GM18505 (cell line): ENCODE results near the gene ZNF326.
A peak's percentile ranks its signal among the peaks of the same experiment; 100 is the strongest.

Experiments used
- ATAC-seq: cut with Tn5 transposase; IDR thresholded peaks from one replicate; pipeline ENCODE4 v1.9.1; 2021; ENCODE audit not compliant: unreplicated experiment
- POLR2A ChIP-seq: IDR thresholded peaks from 4 replicates; pipeline ENCODE4 v1.6.1; 2011; ENCODE audit warnings: borderline replicate concordance; ENCODE audit not compliant: insufficient read depth, insufficient read length; ENCODE audit errors: extremely low read depth

Gene ZNF326, protein sequence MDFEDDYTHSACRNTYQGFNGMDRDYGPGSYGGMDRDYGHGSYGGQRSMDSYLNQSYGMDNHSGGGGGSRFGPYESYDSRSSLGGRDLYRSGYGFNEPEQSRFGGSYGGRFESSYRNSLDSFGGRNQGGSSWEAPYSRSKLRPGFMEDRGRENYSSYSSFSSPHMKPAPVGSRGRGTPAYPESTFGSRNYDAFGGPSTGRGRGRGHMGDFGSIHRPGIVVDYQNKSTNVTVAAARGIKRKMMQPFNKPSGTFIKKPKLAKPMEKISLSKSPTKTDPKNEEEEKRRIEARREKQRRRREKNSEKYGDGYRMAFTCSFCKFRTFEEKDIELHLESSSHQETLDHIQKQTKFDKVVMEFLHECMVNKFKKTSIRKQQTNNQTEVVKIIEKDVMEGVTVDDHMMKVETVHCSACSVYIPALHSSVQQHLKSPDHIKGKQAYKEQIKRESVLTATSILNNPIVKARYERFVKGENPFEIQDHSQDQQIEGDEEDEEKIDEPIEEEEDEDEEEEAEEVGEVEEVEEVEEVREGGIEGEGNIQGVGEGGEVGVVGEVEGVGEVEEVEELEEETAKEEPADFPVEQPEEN

DNA sequence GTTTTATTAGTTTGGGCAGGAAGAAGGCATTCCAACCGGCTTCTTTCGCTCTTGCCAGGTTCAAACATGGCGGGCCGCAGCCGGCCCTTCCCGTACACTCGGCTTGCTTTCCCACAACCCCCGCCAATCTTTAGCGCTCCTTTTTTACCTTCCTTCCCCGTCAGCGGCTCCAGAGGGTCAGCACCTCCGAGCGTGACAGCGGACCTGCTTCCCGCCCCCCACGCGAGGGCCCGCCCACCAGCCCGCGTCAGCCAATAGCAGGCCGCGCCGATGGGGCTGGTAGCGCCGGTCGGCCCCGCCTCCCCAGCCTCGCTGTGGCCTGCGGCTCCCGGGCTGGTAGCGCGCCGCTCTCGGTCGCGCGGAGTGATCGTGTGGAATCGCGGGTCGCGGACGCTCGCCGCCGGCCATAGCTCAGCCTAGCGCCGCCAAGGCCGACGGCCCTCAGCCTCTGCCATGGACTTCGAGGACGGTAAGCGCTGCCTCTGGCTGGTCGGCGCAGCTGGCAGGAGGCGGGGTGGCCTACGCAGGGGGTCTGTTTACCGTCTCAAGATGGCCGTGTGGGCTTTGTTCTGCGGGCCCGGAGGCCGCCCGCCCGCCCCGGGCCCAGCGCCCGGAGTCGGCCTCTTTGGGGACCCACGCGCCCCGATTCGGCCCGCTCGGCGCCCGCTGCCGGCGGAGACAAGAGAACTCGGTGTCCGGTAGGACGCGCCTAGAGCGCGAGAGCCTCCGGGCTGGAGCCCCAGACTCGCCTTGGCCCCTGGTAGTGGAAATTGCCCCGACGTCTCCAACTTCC, at the start of gene ZNF326:
Gene ZNF326, plus strand, starts transcription at position 306 of the 793 bp plus-strand sequence. Its CDS starts 148 bp downstream, at position 454.
- peak; percentile 96 for TF ChIP-seq POLR2A
- peak; percentile 96 for ATAC-seq

DNA sequence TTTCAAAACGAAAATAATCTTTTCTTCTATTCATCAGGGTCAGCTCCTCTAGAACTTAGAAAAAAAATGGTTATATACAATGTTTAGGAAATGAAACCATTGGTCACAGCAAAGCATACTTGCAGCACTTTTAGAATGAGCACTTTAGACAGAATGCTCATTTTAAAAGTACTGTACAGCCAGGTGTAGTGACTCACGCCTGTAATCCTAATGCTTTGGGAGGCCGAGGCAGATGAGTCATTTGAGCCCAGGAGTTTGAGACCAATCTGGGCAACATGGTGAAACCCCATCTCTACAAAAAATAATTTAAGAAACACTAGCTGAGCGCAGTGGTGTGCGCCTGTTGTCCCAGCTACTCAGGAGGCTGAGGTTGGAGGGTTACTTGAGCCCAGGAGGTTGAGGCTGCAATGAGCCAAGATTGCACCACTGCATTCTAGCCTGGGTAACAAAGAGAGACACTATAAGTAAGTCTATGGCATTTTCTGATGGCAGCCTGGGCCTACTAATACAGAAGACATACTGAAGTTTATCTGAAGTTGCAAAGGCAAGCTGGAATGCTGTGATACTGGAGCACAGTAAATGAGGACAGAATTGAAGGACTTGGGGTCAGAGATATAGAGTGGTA, 48.9 kb upstream of the ZNF326 start:
- no peak for TF ChIP-seq POLR2A
- peak; percentile 82 for ATAC-seq

DNA sequence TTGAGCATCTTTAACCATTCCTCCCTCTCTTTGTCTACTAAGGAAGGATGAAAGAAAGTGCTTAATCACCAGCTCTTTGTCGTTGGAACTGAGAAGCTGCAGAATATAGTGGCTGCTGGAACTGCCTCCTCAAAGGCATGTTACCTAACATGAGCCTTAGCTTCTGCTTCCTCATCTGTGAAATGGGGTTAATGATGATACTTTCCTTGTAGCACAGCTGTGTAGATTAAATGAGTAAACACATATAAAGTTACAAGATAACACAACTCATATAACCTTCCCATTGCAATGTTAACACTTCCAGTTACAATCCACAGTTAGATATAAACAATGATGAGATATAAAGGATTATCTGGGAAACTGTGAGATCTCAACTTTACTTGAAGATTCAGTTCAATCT, 48.4 kb upstream of the ZNF326 start:
- ATAC-seq: no peak
- TF ChIP-seq POLR2A: no peak

DNA sequence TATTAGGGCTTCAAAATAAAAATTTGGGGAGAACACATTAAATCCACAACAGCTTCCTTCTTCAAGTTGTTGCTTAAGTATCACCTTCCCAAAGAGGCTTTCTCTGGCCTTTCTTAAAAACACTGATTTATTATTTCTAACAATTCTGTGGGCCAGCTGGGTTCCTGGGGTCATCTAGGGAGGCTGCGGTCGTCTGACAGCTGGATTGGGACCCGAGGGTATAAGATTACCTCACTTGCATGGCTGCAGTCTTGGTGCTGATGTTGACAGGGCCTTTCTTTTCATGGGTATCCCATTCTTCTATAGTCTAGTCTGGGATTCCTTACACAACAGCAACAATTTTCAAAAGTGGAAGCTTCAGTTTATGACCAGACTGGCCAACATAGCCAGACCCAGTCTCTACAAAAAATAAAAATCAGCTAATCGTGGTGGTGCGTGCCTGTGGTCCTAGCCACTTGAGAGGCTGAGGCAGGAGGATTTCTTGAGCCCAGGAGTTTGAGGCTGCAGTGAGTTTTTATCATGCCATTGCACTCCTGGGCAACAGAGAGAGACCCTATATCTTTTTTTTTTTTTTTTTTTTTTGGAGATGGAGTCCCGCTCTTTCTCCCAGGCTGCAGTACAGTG, 46.1 kb upstream of the ZNF326 start:
- ATAC-seq: no peak
- no peak for TF ChIP-seq POLR2A

- ATAC-seq: no peak
- no peak for TF ChIP-seq POLR2A
These were observed 44.8 kb upstream of the ZNF326 start for GRCh38 chr1:89949991-89950624.

- TF ChIP-seq POLR2A: no peak
- ATAC-seq: no peak
These were observed 44.2 kb upstream of the ZNF326 start for GRCh38 chr1:89950703-89951102.

- no peak for ATAC-seq
- TF ChIP-seq POLR2A: no peak
These were observed 42.9 kb upstream of the ZNF326 start for GRCh38 chr1:89951766-89952604.

DNA sequence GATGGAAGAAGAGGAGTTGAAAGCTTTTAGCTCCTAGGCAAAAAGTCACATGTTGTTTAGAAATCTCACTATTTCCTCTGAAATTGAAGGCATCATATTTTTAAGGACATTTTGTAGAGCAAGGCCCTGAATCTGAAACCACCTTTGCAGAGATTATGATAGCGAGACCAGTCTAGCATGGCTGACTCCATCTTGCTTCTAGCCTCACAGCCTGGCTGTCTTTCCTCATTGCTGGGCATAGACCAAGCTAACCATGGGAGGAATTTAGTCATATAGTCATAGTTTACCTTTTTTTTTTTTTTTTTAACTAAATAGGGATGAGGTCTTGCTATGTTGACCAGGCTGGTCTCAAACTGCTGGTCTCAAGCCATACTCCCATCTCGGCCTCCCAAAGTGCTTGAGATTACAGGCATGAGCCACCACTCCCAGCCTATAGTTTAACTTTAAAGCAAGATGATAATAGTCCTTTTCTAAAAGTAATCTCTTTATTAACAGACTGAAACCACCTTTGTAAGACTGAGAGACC, 42.2 kb upstream of the ZNF326 start:
- ATAC-seq: no peak
- no peak for TF ChIP-seq POLR2A

- TF ChIP-seq POLR2A: no peak
- ATAC-seq: peak; percentile 47
These were observed 41.7 kb upstream of the ZNF326 start for GRCh38 chr1:89953131-89953626.

- TF ChIP-seq POLR2A: no peak
- no peak for ATAC-seq
These were observed 41.0 kb upstream of the ZNF326 start for GRCh38 chr1:89953929-89954328.

DNA sequence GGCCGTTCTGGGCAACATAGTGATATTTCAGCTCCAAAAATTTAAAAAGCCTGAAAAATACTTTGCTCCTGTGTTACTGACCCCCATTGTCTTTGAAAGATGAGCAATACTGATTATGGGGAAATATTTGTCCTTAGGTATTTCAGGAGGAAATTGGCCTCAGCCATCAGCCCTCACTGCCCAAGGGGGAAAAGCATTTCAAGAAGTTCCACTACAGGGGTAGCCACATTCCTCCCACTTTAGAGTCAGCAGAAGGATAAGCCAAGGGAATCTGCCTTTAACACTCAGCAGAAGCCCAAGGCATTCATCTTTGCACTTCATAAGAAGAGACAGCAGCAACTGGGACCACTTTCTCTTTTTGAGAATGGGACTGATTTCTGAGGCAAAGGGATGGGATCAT, 40.5 kb upstream of the ZNF326 start:
- no peak for ATAC-seq

More for the DNA sequence above, 40.5 kb upstream of the ZNF326 start:
- TF ChIP-seq POLR2A: no peak
